Amniotic epithelial cell (primary cell): ENCODE measurements around the gene PTPRN2.

Experiments
- DNase-seq: peaks from one replicate; pipeline ENCODE4 v3.0.0-alpha.2; 2010; ENCODE audit warnings: low read depth

PTPRN2 gene

DNA sequence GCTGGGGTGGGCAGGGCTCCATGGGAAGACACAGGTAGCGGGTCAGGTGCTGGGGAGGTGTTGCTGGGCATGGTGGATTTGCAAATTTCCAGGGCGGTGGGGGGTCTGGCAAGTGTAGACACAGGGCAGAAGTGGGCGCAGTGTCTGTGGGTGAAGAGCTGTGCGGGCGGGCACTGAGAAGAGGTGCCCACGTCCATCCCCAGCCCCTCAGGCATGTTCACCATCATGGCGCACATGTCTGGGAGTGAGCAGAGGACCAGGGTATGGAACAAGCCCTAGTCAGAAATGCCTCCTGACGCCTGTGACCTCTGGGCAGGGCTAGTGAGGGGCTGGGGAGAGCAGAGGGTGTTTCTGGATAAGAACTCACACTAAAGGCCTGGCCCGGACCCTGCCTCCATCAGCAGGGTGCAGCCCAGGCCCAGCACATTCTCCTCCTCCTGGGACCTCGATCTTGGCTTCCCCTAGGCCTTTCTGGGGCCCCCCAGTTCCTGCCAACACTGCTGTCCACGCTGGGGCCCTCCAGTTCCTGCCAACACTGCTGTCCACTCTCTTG, 612.9 kb downstream of the PTPRN2 start:
- DNase-seq = no peak

- no peak for DNase-seq
Observed at GRCh38 chr7:157973971-157974677, 613.5 kb downstream of the PTPRN2 start.

DNA sequence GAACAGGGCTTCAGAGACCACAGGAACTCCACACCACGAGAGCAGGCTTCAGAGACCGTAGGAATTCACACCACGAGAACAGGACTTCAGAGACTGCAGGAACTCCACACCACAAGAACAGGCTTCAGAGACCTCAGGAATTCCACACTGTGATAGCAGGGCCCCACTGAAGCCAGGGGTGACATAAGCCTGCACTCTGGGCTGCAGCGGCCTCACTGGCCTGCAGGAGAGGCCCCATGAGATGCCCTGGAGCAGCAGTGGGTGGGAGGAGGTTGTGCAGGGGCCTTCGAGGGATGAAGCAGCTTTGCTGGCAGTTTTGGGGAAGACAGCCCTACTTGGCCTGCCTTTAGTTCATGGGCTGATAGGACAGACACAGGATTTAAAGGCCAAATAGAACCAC, 614.7 kb downstream of the PTPRN2 start:
- DNase-seq = no peak

DNA sequence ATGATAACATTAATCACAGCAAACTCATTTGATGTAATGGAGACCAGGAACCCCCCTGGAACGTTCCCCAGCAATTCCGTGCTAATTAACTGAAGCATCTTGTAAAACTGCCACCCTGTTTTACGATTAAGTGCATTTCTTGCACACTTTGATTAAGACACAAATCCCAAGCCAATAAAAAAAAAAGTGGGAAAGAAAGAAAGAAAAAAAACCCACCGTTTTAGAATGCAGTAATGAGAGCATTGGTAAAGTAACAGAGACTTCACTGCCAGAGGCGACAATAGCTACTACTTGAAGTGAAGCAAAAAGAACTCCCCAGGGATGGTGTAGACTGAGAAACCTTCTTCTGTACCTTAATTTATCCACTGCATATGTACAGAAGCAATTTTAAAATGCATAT, 616.1 kb downstream of the PTPRN2 start:
- DNase-seq = no peak

DNA sequence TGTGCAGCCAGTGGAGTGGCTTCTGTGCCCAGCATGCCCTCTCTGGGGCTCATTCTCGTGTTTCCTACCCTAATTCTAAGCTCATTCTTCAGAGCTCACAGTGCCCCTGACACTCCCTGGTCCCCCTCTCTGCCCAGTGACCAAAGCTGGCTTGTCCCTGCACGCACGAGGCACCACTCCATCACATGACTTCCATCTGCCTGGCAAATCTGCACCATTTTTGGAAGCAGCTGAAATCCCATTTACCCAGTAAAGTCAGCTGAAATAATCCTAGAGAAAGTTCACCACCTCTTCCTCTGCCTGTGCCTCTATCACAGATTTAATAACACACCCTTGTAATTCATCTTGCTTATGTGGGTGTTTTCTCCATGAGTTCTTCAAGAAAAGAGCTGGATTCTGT, 616.9 kb downstream of the PTPRN2 start:
- no peak for DNase-seq

GRCh38 chr7:157969995-157970394, 617.6 kb downstream of the PTPRN2 start:
- DNase-seq = no peak

- no peak for DNase-seq
Observed at GRCh38 chr7:157966490-157966889, 621.1 kb downstream of the PTPRN2 start.

- DNase-seq = no peak
Observed at GRCh38 chr7:157964521-157964920, 623.1 kb downstream of the PTPRN2 start.

GRCh38 chr7:157964016-157964415, 623.6 kb downstream of the PTPRN2 start:
- no peak for DNase-seq

DNA sequence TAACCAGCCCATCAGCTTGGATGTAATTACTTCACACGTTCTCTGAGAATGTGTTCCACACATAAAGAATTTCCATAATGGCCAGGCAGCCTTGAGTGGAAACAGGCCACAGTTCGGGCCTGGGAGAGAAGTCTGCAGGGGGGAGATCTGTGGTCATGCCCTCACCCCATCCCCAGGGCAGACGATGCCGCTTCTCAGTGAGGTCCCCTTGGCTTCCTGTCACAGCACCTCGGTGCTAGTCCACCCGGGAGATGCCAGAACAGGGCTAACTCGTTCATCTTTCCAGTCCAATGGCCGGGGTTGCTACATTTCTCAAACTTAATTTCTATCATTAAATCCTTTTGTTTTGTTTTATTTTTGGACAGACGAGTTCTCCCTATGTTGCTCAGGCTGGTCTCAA, 624.1 kb downstream of the PTPRN2 start:
- no peak for DNase-seq

DNA sequence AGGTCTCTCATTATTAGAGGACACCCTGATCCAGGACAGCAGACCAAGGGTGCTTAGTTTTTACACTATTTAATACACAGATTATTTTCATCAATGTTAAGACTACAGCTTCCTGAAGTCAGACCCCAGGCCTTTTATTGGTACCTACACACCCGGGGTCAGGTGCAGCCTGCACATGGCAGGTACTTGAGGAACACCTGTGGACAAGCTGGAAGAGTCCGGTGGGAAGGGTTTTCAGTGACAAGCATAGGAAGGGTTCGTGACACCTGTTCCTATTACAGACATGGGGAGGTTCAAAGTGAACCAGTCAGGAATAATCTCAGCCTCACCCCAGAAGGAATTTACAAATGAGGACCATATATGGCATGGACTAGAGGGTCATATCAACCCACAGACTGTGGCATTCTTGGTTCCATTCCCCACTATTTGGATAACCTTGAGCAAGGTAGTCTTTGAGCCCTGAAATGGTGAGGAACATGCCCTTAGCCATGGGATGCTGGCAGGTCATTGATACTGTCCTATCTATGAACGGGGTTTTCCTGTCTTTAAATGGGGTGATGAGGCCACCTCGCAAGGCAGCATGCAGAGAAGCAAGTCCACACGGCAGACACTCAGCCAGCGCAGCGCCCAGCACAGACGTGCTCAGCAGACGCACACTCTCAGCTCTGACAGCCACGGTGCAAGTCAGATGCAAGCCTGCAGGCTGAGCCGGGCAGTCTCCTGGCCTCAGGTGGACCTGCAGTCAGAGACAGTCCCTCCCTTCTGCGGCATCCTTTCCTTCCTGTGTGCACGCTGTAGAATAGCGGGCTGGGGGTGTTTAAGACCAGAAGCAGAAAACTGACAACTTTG, 624.9 kb downstream of the PTPRN2 start:
- no peak for DNase-seq

DNA sequence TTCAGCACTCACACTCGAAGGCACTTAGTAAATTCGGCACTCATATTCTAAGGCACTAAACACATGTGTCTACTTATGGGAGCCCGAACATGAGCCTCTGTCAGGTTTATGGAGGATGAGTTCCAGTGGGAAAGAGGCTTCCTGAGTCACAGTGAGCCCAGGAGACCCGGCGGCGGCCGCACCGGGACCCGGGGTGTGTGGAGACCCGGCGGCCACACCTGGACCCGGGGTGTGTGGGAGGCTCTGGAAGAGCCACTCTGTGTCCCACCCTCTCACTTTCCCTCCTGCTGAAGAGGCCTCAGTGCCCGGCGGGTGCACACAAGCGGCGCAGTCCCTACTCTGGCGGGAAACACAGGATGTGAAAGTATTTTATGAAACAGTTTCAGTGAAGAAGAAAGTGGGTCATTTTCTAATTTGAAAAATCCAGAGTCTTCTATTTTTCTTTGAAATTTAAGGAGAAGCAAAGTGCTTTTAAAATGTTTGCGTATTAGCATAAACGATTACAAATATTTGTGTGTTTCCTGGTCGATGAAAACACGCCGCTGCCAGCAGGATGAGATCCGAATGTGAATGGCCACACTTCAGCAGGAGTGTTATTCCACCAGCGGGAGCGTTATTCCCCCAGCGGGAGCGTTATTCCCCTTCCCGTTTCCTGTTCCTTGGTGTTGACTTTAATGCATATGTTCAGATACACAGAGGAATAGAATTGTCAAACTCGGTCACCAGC, 625.7 kb downstream of the PTPRN2 start:
- no peak for DNase-seq

DNA sequence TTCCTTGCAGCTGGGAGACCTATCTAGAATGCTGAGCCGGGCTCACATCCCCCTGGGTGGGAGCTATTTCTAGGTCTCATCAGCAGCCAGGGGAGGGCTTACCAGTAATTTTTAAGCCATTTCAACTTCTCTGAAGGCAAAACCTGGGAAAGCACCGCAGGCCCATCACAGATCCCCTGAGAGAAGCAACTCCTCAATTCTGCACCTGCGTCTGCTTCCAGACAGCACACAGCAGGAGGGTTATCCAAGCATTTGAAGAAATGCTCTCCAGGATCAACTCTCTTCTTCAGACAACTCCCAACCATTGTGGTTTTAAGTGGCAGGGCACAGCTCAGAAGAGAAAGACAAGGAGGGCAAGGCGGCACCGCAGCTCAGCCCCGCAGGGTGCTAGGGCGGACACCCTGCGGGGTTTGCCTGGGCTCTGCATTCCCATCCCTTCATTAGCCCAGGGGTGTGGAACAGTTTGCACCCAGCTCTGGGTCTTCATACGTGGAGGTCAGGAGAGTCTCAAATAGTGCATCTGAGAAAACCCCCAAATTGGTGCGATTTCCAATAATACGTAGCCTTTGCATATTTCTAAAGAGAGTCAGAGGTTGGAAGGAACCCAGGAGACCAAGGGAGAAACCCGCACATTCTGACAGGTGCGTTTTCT, 632.1 kb downstream of the PTPRN2 start:
- no peak for DNase-seq

DNA sequence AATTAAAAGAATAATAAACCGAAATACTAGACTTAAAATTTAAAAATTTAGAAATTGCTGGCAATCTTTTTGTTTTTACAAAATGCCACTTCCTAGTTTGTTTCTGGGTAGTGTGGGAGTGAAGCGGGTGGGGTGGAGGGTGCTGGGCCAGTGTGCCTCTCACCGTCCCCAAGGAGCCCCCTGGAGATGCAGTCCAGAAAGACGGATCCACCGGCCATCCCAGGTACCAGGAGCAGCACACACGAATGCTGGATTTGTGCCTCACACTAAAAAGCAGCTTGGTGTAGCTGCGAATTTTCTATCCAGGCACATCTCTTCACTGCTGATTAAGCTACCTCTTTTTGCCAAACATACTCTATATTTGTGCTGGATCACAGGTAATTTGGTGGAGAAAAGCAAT, 632.7 kb downstream of the PTPRN2 start:
- DNase-seq = no peak

- no peak for DNase-seq
Observed at GRCh38 chr7:157952841-157953645, 634.6 kb downstream of the PTPRN2 start.

DNA sequence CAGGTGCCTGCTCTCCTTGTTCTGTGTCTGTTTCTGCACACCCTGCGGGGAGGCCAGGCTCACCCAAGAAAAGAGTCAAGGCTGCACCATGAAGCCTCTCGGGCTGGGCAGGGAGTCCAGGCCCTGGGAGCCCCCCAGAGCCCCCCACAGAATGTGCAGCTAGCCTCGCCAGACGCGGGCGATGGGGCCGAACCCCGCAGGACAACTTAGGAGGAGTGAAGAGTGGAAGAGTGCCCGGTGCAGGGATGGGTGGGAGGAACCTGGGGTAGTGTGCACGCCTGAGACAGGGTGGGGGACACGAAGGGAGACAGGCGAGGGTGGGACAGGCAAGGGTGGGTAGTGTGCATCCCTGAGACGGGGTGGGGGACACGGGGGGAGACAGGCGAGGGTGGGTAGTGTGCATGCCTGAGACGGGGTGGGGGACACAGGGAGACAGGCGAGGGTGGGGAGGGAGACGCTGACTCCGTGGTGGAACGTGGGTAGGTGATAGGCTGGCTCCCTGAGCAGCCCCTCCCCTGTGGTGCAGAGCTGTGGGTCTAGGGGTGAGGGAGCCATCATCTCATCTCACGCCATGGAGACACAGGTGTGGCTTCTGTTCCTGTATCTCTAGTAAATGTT, 635.5 kb downstream of the PTPRN2 start:
- no peak for DNase-seq

DNA sequence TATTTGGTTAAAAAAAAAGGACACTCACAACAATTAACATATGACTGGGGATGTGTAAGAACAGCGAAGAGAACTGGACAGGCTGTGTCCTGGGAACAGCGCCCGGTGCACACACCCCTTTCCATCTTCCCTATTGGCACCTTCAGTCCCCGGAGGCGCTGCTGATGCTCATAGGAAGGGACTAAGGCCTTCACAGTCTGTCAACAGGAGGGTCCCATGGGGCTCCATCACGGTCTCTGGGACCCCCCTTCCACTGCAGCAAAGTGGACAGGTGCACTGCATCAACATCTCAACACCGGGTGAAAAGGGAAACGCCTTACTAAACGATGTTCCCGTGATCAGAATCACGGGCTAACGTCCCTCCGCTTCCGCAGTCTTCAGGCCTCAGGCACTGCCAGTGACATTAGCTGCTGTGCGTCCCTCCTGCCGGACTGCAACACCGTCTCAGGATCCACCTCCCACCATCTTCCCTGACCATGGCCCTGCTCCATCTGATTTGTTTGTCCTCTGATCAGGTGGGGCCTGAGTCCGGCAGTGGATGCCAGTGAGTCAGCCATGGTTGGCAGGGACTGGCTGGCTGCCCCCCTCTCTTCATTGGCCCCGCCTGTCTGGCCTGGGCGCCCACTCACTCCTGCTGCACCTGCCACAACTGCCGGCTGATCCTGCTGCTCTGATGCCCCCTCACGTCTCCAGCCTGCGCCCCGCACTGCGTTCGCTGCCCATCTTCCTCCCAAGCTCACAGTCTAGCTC, 636.1 kb downstream of the PTPRN2 start:
- DNase-seq = no peak

GRCh38 chr7:157949711-157950110, 637.9 kb downstream of the PTPRN2 start:
- no peak for DNase-seq

DNA sequence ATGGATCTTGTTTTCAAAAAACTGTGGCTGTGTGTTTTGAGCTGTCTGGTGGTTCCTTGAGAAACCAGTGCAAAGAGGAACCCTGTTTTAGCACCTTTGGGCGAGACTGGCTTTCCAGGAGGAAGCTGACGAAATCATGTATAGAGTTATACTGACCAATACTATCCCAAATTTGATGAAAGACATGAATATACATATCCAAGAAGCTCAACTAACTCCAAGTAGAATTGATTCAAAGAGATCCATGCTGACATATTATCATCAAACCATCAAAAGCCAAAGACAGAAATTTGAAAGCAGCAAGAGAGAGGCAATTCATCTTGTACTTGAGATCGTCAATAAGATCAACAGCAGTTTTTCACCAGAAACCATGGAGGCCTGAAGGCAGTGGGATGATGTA, 640.1 kb downstream of the PTPRN2 start:
- no peak for DNase-seq
